RCC 7860 (cell line): ENCODE results near the gene SHLD2.
"Not testable (repeated sequence)": the region's sequence is repeated elsewhere in the genome, so short reads cannot be mapped to it uniquely, and the experiment has no call there.

ENCODE experiments used
- DNase-seq: peaks from one replicate; pipeline ENCODE4 v3.0.0-alpha.2; 2015; ENCODE audit warnings: low spot score
- FAIRE-seq: peaks from 2 replicates; lab custom pipeline; 2012; peaks lifted over from hg19 to GRCh38; lab: Jason Lieb, UNC

The SHLD2 gene

GRCh38 chr10:87083576-87084290 lies 11.3 kb upstream of the SHLD2 start:
- peak; percentile 38 for DNase-seq
- FAIRE-seq, result not testable (repeated sequence)

- DNase-seq (peak; percentile 81), FAIRE-seq (peak; percentile 92)
Measured at GRCh38 chr10:87084291-87084782, 10.7 kb upstream of the SHLD2 start.

DNA sequence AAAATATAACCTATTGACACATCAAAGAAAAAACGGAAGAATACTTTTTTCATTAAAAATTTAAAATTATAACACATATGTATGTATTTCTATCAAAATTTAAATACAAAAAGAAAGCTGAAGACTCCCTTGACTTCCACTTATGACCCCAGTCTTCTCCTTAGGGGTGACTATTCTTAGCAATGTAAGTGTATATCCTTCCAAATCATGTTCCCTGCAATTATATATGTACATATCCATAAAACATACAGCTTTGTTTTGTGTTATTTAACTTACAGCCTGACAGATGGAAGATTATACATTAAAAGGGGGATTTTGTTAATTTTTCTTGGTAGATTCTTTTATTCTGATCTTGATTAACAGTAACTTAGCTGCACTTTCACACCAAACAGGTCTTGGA lies 9.5 kb upstream of the SHLD2 start:
- DNase-seq, result no peak
- peak; percentile 21 for FAIRE-seq

DNA sequence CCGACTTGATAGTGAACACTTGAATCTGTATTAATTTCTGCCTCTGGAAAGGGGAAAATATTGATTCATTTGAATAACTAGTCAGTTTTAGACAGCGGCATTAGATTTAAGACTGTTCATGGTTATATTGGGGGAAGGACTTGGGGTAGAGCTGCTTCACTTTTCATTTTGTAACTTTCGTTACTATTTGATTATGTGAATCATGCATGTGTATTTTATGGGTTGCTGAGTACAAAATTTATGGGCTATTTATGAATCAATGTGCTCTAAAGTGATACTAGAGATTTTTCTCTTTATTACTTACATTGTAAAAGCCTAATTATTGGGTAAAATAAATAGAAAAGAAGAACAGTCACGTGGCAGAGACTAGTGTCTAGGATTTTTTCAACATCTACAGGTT lies 5.3 kb upstream of the SHLD2 start:
- DNase-seq (no peak), FAIRE-seq (no peak)

DNA sequence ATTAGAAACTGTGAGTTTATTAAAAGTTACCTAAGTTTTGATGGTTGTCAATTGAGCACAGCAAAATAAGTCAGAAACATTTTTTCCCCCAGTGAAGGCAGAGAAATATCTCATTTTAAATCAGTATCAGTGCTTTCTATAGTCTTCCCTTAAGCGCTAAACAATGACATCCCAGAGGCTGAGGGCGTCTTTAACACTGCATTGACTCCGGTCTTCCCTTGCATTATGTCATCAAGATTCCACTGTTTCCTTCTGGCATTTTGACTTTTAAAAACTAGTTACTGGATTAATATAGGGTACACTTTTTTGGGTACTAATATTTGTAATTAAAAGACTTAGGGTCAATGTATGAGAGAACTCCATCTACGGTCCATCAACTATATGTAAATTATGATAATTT lies 4.2 kb upstream of the SHLD2 start:
- no peak for DNase-seq
- no peak for FAIRE-seq

DNA sequence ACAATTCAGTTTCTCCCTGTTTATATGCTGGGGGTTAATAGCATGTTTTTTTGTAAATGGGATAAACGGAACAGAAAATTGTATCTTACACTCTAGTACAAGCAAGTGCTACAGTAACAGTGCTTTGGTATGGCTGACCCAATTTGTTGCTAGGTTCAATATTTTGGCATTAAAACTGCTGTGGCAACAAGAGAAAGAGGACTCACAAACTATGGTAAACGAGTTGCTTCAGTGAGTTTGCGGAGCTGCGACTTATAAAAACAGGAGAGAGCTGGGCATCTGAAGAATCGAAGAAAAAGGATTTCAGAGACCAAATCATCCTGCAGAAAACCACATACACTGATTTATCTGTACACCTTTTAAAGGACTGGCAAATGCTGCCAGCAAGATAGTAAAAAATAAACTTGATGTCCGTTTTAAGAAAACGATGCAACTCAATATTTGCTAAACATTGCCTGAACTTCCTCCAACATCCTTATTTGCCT lies 2.6 kb upstream of the SHLD2 start:
- FAIRE-seq (no peak), DNase-seq (no peak)

DNA sequence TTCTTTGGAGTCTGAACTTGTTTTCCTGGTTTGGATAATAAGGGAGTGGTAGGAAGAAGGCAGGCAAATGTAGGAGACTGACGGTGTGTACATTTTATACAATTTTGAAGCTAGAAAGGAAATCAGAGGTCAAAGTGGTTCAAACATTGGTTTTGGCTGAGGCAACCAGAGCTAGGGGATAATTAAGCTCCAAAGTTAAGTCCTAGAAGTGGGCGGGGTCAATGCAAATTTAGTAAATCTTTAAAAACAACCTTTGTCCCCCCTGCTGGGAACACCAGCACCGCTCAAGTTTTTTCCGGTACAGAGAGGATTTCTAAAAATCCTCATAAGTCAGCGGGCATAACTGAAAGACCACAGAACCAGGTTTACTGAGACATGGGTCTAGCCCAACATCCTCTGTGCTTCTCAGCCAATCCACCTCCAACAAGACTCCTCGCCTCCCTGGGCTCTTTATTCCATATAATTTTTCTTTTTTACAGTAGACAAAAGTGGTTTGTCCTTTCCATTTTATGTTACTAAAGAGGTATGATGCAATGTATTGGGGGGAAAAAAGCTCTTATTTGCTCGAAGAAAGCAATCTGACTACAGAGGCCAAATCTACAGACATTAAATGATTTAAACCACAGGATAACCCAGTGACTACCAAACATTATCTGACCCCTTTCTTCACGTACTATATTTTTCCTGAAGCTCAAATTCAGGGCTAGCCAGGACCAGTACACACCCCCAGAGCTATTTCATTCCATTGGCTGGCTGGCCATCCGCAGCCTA lies 2.0 kb upstream of the SHLD2 start:
- peak; percentile 29 for FAIRE-seq

GRCh38 chr10:87093632-87094372 lies 1.2 kb upstream of the SHLD2 start:
- DNase-seq (peak; percentile 33), FAIRE-seq (no peak)

More for the DNA sequence above, 2.0 kb upstream of the SHLD2 start:
- DNase-seq, result no peak

DNA sequence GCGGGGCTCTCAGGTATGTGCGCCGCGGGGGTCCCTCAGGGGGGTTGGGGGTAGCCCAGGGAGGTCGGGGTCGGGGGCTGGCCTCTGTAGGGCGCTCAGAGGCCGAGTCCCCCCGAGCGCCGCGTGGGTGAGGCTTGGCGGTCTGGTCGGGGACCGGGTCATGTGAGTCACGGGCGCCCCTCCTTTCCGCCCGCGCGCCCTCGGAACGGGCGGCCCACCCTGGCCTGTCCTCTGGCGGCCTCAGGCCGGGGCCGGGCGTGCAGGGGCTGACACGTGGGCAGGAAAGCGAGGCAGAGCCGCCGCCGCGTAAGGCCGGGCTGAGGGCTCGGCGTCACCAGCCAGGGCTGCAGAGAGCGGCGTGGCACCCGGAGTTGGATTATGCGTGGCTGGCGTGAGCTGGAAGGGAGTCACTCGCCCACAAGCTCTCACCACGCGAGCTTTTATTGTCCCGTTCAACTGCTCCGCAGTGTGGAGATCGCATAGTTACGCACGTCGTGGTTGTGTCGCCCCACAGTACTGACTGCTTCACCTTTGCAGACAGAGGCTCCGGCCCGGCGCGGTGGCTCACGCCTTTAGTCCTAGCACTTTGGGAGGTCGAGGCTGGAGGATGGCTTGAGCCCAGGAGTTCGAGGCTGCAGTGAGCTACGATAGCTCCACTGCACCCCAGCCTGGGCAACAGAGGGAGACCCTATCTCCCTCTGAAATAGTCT lies 385 bp downstream of the SHLD2 start:
- DNase-seq (peak; percentile 85), FAIRE-seq (no peak)

GRCh38 chr10:87101996-87102395 lies 7.0 kb downstream of the SHLD2 start:
- no peak for DNase-seq
- peak; percentile 25 for FAIRE-seq

- not testable (repeated sequence) for DNase-seq, FAIRE-seq
Measured at GRCh38 chr10:87104727-87105126, 9.7 kb downstream of the SHLD2 start.

DNA sequence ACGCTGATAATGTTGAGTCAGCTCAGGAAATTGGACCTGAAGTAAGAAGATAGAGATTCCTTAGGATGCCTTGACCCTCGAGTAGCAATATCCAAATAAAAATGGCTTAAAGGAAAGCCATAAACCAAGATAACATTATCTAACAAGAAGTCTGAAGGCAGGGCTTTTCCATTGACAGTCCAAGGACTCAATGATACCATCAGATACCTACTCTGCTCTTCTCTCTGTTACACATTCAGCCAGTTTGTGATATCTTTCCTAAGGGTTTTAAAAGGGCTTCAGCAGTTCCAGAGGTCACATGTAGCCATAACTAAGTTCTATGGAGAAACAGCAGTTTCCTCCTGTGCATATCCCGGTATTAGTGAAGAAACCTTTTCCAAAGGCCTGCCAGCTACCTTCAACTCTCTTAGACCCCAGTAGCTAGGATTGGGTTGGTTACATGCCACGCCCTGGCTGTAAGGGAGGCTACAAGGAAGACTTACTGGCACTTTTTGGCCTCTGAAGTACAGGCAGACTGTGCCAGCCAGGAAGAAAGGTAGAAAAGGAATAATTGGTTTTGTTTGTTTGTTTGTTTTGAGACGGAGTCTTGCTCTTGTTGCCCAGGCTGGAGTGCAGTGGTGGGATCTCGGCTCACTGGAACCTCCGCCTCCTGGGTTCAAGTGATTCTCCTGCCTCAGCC lies 10.6 kb downstream of the SHLD2 start:
- FAIRE-seq, result no peak
- DNase-seq, result no peak

DNA sequence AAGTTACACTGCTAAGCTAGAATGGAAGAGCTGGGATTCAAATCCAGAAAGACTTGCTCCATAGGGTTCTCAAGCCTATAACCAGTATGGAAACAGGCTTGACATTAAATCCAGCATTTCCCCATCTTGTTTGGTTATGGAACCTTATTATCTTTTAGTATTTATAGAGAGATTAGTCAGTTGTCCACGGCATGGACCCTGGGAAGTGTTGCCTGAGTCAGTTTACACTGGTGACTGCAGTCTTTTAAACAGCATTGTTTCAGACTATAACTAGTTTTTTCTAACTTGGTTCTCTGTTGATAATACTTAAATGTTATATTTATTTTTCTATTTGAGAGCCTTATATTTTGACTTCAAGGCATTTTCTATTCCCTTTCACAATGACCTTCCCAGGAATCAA lies 23.1 kb downstream of the SHLD2 start:
- FAIRE-seq, DNase-seq: not testable (repeated sequence)

DNA sequence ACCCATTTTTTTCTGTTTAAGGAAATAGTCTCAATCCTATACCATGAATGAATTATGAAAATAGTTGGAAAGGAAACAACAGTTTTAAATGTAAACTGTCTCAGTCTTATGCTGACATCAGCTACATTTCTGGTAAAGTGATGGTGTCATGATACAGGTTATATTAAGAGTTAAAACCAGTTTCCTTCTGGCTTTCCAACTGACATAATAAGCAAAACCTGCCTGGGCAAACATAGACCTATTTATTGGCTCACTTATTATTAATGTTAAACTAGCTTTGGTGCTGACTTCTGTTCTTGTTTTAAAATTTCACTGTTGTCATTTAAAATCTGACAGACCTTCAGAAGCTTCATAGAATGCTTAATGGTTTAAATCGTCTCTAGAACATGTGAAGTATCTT lies 24.0 kb downstream of the SHLD2 start:
- not testable (repeated sequence) for DNase-seq
- FAIRE-seq, result peak; percentile 49

DNA sequence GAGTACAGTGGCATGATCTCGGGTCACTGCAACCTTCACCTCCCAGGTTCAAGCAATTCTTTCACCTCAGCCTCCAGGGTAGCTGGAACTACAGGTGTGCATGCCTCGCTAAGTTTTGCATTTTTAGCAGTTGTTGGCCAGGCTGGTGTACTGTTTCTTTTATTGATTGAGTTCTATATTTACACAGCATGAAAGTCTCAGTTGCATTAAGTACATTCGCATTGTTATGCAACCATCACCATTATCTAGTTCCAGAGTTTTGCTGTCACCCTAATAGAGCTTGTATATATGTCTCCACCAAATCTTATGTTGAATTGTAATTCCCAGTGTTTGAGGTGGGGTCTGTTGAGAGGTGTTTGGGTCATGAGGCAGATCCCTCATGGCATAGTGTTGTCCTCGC lies 28.3 kb downstream of the SHLD2 start:
- DNase-seq, FAIRE-seq: not testable (repeated sequence)

- DNase-seq, result not testable (repeated sequence)
- peak; percentile 86 for FAIRE-seq
Measured at GRCh38 chr10:87127048-87127447, 32.0 kb downstream of the SHLD2 start.

- DNase-seq, result not testable (repeated sequence)
- FAIRE-seq, result peak; percentile 71
Measured at GRCh38 chr10:87127607-87128156, 32.7 kb downstream of the SHLD2 start.

- DNase-seq, FAIRE-seq: not testable (repeated sequence)
Measured at GRCh38 chr10:87132176-87132575, 37.2 kb downstream of the SHLD2 start.

- FAIRE-seq, DNase-seq: not testable (repeated sequence)
Measured at GRCh38 chr10:87133936-87134335, 38.9 kb downstream of the SHLD2 start.
